Endothelial cell of umbilical vein (primary cell): Measurements from ENCODE around the gene CNPY1. TPM values are rescaled to one million over a fixed set of nuclear protein-coding genes. Genes with fewer than 3 reads are reported as not detected.

Experiments used
- BruUV-seq: library from RNA; stranded (reverse); fragments of 400-500 nt; replicated peaks from 2 replicates; lab custom pipeline; 2021; lab: Mats Ljungman, UMichigan
- CTCF ChIA-PET: fragments of 300-600, 350-600 bp; sonication (Branson Sonifier 250); formaldehyde crosslinking; loops from one replicate; lab custom pipeline; 2021; ENCODE audit warnings: antibody characterized with exemption, inconsistent platforms; lab: Charles Lee
- POLR2A ChIA-PET: fragments of 300-600, 350-600 bp; sonication (Branson Sonifier 250); formaldehyde crosslinking; loops from one replicate; lab custom pipeline; 2021; ENCODE audit warnings: antibody characterized with exemption, inconsistent platforms; lab: Charles Lee
- DNase-seq: peaks from one replicate; pipeline ENCODE4 v3.0.0-alpha.2; 2011; ENCODE audit warnings: low read depth, low spot score
- FAIRE-seq: peaks from 2 replicates; lab custom pipeline; 2011; peaks lifted over from hg19 to GRCh38; lab: Jason Lieb, UNC
- H2AFZ ChIP-seq: 2 replicates; pipeline ENCODE4 v1.6.0; 2012; ENCODE audit warnings: low read depth, low read length, control low read depth, inconsistent platforms
- H3K27ac ChIP-seq: 2 replicates; pipeline ENCODE4 v1.5.1; 2011; ENCODE audit warnings: low read depth, mild to moderate bottlenecking, control low read depth, low read length, moderate library complexity; ENCODE audit not compliant: insufficient read depth
- H3K27me3 ChIP-seq, 2 experiments: 2 replicates each; pipeline versions ENCODE4 v1.6.0 to v1.6.1; 2011; ENCODE audit warnings: low read length in 2 of 2, mixed read lengths in 1 of 2; ENCODE audit not compliant: control insufficient read depth in 2 of 2, insufficient read depth in 2 of 2
- H3K36me3 ChIP-seq, 2 experiments: 2 replicates in 1 of 2; 3 replicates in 1 of 2; pipeline ENCODE4 v1.5.1; 2011; ENCODE audit warnings: low read length in 2 of 2, mild to moderate bottlenecking in 1 of 2, moderate library complexity in 1 of 2; ENCODE audit not compliant: control insufficient read depth in 2 of 2, insufficient read depth in 2 of 2; ENCODE audit errors: extremely low read depth in 1 of 2
- H3K4me1 ChIP-seq: 3 replicates; pipeline ENCODE4 v1.5.1; 2011; ENCODE audit warnings: mild to moderate bottlenecking, low read length; ENCODE audit not compliant: control insufficient read depth, insufficient read depth; ENCODE audit errors: extremely low read depth
- H3K4me2 ChIP-seq: 2 replicates; pipeline ENCODE4 v1.6.1; 2011; ENCODE audit warnings: low read length, control low read depth, mixed read lengths; ENCODE audit not compliant: insufficient read depth
- H3K4me3 ChIP-seq, 3 experiments: fragments of 200-600 bp in 1 of 3; sonication (generic), shearing (Covaris generic) in 1 of 3; replicated peaks in 1 of 3; 2 replicates each; pipeline ENCODE4 v1.5.1; 2011 to 2016; ENCODE audit warnings: control low read depth in 3 of 3, low read length in 3 of 3, mild to moderate bottlenecking in 2 of 3, inconsistent platforms in 1 of 3, low read depth in 1 of 3, moderate library complexity in 1 of 3; ENCODE audit not compliant: insufficient read depth in 1 of 3
- H3K79me2 ChIP-seq: 2 replicates; pipeline ENCODE4 v1.6.0; 2012; ENCODE audit warnings: low read length, inconsistent platforms; ENCODE audit not compliant: control insufficient read depth, insufficient read depth
- H3K9ac ChIP-seq: replicated peaks from 2 replicates; pipeline ENCODE3; 2011; ENCODE audit warnings: low read length, control low read depth; ENCODE audit not compliant: insufficient read depth; ENCODE audit errors: extremely low read depth
- H3K9me1 ChIP-seq: replicated peaks from 3 replicates; pipeline ENCODE4 v1.6.0; 2011; ENCODE audit warnings: mild to moderate bottlenecking, low read length; ENCODE audit not compliant: control insufficient read depth, insufficient read depth; ENCODE audit errors: extremely low read depth
- H3K9me3 ChIP-seq: replicated peaks from 2 replicates; pipeline ENCODE4 v1.5.1; 2012; ENCODE audit warnings: low read length, inconsistent platforms; ENCODE audit not compliant: control insufficient read depth, insufficient read depth
- H4K20me1 ChIP-seq: replicated peaks from 2 replicates; pipeline ENCODE3; 2011; ENCODE audit warnings: mild to moderate bottlenecking, low read length; ENCODE audit not compliant: control insufficient read depth, insufficient read depth; ENCODE audit errors: extremely low read depth
- EZH2 ChIP-seq: IDR thresholded peaks from 2 replicates; pipeline ENCODE4 v1.6.1; 2012; ENCODE audit warnings: borderline replicate concordance, low read depth, mild to moderate bottlenecking, moderate library complexity, low read length, inconsistent platforms; ENCODE audit not compliant: severe bottlenecking
- FOS ChIP-seq: IDR thresholded peaks from 2 replicates; pipeline ENCODE4 v1.6.1; 2011; ENCODE audit warnings: mild to moderate bottlenecking, low read length, moderate library complexity, borderline replicate concordance; ENCODE audit not compliant: insufficient read depth
- GATA2 ChIP-seq: IDR thresholded peaks from 2 replicates; pipeline ENCODE4 v1.7.0; 2011; ENCODE audit warnings: low read depth, mild to moderate bottlenecking, moderate library complexity, mixed read lengths, low read length; ENCODE audit not compliant: insufficient read length, insufficient read depth
- JUN ChIP-seq: IDR thresholded peaks from 2 replicates; pipeline ENCODE4 v1.6.1; 2011; ENCODE audit warnings: borderline replicate concordance, low read depth; ENCODE audit not compliant: insufficient read length, insufficient read depth
- POLR2A ChIP-seq: IDR thresholded peaks from 2 replicates; pipeline ENCODE4 v1.6.1; 2012; ENCODE audit warnings: low read depth, mild to moderate bottlenecking, control low read depth, low read length
- dilution Hi-C: fragments of 300-500 bp; cut with MboI; formaldehyde crosslinking; loops from one replicate; pipeline ENCODE4 v1.15.0; 2019; ENCODE audit warnings: low sequenced_read_pairs; ENCODE audit not compliant: extremely low pct_ligation_motif_present
- intact Hi-C: fragments of 100-400 bp; cut with micrococcal nuclease; formaldehyde crosslinking; loops from one replicate; pipeline ENCODE4 v1.10.0; 2022
- polyA plus RNA-seq, 4 experiments: library from polyadenylated mRNA; depleted of rRNA in 3 of 4; stranded (reverse) in 3 of 4; unstranded in 1 of 4; fragments of >200 nt; gene quantifications; 2 replicates each; pipeline versions ENCODE4 v1.2.1 to v1.2.3, GENCODE V29; 2011 to 2012; ENCODE audit warnings: missing spikeins in 1 of 4
- total RNA-seq: library from RNA; stranded (reverse); gene quantifications from 2 replicates; pipeline ENCODE4 v1.2.3, GENCODE V29; 2021
- TF ChIP-seq, protein P1 (sequence below), 2 donors: IDR thresholded peaks; 1 replicate in 1 of 2; 2 replicates in 1 of 2; pipeline ENCODE4 v1.5.1; 2011; ENCODE audit warnings: low read length in 2 of 2, mild to moderate bottlenecking in 2 of 2, moderate library complexity in 2 of 2, control low read depth in 1 of 2, inconsistent platforms in 1 of 2, low read depth in 1 of 2; ENCODE audit not compliant: insufficient read depth in 1 of 2; ENCODE audit errors: extremely low read depth in 1 of 2
- TF ChIP-seq, protein P2 (sequence below): IDR thresholded peaks from 2 replicates; pipeline ENCODE4 v1.6.1; 2011; ENCODE audit not compliant: insufficient read depth, insufficient read length

The CNPY1 gene
- total and polyA plus RNA-seq, 2 donors (not counting 3 experiments of a cell fraction or from before 2014, with no cell fraction given): not detected

GRCh38 chr7:155570991-155571390 lies 24.6 kb upstream of the CNPY1 start:
- dilution Hi-C loops: no loop called here
- no TSS peak for BruUV-seq
- Histone ChIP-seq H3K9me3 (no peaks in the 10 kb centered on the region), H3K9ac (no peak overlapping the region), H3K9me1 (no peaks in the 10 kb centered on the region), H3K27me3 (no peaks in the 10 kb centered on the region), H3K4me1 (no peaks in the 10 kb centered on the region), H3K36me3 (no peaks in the 10 kb centered on the region), H3K4me2 (no peak overlapping the region), H4K20me1 (no peaks in the 10 kb centered on the region), H3K79me2 (no peaks in the 10 kb centered on the region), H3K4me3 (no peak overlapping the region), H3K27ac (no peak overlapping the region), H2AFZ (no peak overlapping the region)
- ChIA-PET POLR2A (no interaction called here), CTCF (interaction anchor here (1.1 kb wide), 1 partner anchor 28 kb away, joined by 4 read pairs; no protein-coding TSS in a partner anchor)
- no peak for DNase-seq
- intact Hi-C loops: no loop called here
- TF ChIP-seq, protein P1, sequence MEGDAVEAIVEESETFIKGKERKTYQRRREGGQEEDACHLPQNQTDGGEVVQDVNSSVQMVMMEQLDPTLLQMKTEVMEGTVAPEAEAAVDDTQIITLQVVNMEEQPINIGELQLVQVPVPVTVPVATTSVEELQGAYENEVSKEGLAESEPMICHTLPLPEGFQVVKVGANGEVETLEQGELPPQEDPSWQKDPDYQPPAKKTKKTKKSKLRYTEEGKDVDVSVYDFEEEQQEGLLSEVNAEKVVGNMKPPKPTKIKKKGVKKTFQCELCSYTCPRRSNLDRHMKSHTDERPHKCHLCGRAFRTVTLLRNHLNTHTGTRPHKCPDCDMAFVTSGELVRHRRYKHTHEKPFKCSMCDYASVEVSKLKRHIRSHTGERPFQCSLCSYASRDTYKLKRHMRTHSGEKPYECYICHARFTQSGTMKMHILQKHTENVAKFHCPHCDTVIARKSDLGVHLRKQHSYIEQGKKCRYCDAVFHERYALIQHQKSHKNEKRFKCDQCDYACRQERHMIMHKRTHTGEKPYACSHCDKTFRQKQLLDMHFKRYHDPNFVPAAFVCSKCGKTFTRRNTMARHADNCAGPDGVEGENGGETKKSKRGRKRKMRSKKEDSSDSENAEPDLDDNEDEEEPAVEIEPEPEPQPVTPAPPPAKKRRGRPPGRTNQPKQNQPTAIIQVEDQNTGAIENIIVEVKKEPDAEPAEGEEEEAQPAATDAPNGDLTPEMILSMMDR (IDR thresholded peaks at IDR 0.05; ENCODE audit: extremely low read depth in 1 of 2, insufficient read depth in 1 of 2, low read depth in 1 of 2, low read length in 2 of 2): no peak
- no peak for TF ChIP-seq FOS
- TF ChIP-seq, protein P2, sequence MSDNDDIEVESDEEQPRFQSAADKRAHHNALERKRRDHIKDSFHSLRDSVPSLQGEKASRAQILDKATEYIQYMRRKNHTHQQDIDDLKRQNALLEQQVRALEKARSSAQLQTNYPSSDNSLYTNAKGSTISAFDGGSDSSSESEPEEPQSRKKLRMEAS: no peak
- TF ChIP-seq JUN: no peak
- no peak for TF ChIP-seq POLR2A
- TF ChIP-seq GATA2: no peak
- TF ChIP-seq EZH2: no peak
- FAIRE-seq: no peak
